Nephron (organoid): Measurements from ENCODE around the gene GPR65.
A peak's percentile ranks its signal among the peaks of the same experiment; 100 is the strongest.
"Not testable (repeated sequence)": the region's sequence is repeated elsewhere in the genome, so short reads cannot be mapped to it uniquely, and the experiment has no call there.

Experiments used
- H3K27ac Mint-ChIP-seq, 3 experiments: 2 replicates each; pipeline ENCODE4 v1.8.0; 2020; ENCODE audit warnings: mixed read lengths in 3 of 3, mild to moderate bottlenecking in 2 of 3, moderate library complexity in 1 of 3
- H3K27me3 Mint-ChIP-seq: 2 replicates; pipeline ENCODE4 v1.8.0; 2021; ENCODE audit warnings: low read depth, mild to moderate bottlenecking, moderate library complexity, mixed read lengths
- H3K36me3 Mint-ChIP-seq: 2 replicates; pipeline ENCODE4 v1.8.0; 2020; ENCODE audit warnings: low read depth, mixed read lengths
- H3K4me1 Mint-ChIP-seq: 2 replicates; pipeline ENCODE4 v1.8.0; 2020; ENCODE audit warnings: mixed read lengths
- H3K4me3 Mint-ChIP-seq, 3 experiments: 2 replicates each; pipeline ENCODE4 v1.8.0; 2020; ENCODE audit warnings: mild to moderate bottlenecking in 3 of 3, mixed read lengths in 3 of 3, moderate library complexity in 2 of 3
- H3K9me3 Mint-ChIP-seq: 2 replicates; pipeline ENCODE4 v1.8.0; 2020; ENCODE audit warnings: mixed read lengths
- CTCF ChIP-seq, 3 experiments: fragments of 200-600 bp; sonication (generic); IDR thresholded peaks; one replicate each; pipeline ENCODE4 v1.5.0; 2021; ENCODE audit warnings: antibody characterized with exemption in 3 of 3; ENCODE audit not compliant: unreplicated experiment in 3 of 3

GPR65 gene

GRCh38 chr14:88012495-88012894 lies 7.6 kb downstream of the GPR65 start:
- peaks cover 9% of the 10 kb centered on the region for H3K27me3 Mint-ChIP-seq

DNA sequence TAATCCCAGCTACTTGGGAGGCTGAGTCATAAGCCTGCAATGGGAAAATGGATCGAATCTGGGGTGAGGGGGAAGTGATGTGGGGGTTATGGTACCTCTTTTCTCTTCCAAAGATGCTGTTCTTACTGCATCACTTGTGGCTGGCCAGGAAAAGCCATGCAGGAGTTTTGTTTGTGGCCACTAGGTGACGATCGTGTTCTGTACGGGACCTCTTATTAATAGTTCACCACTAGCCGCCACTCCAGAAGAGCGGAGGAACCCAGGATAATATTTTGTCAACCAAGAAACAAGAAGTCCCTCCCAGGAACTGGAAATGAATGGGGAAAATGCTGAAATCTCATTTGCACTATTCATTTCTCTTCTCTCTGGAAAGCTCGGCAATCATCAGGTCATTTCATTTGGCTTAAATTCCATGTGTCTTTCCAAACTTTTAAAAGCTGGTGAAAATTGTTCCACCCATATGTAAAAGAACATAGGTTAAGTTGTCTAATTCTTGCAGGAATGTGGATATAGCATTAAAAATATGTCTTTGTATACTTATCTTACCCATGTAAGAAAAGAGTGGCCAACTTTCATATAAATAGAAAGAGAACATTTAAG lies 8.9 kb downstream of the GPR65 start:
- Mint-ChIP-seq H3K4me1 (no peaks in the 10 kb centered on the region), H3K4me3 (no peak overlapping the region), H3K36me3 (no peaks in the 10 kb centered on the region), H3K27ac (no peak overlapping the region), H3K27me3 (peaks cover 9% of the 10 kb centered on the region), H3K9me3 (no peaks in the 10 kb centered on the region)
- TF ChIP-seq CTCF (IDR thresholded peaks at IDR 0.05; ENCODE audit: unreplicated experiment in 3 of 3) = peak; percentile 90 to 93 (median 91)

More at GRCh38 chr14:88012495-88012894, 7.6 kb downstream of the GPR65 start:
- no peak for TF ChIP-seq CTCF (IDR thresholded peaks at IDR 0.05; ENCODE audit: unreplicated experiment in 3 of 3)
- H3K27ac Mint-ChIP-seq = no peak overlapping the region
- no peaks in the 10 kb centered on the region for H3K36me3 Mint-ChIP-seq
- no peaks in the 10 kb centered on the region for H3K4me1 Mint-ChIP-seq
- H3K9me3 Mint-ChIP-seq = no peaks in the 10 kb centered on the region
- H3K4me3 Mint-ChIP-seq = no peak overlapping the region

GRCh38 chr14:88016768-88017167 lies 11.8 kb downstream of the GPR65 start:
- Mint-ChIP-seq H3K4me1 (no peaks in the 10 kb centered on the region), H3K36me3 (no peaks in the 10 kb centered on the region), H3K27me3 (peaks cover 9% of the 10 kb centered on the region), H3K9me3 (no peaks in the 10 kb centered on the region), H3K4me3 (no peak overlapping the region), H3K27ac (no peak overlapping the region)
- TF ChIP-seq CTCF (IDR thresholded peaks at IDR 0.05; ENCODE audit: unreplicated experiment in 3 of 3) = no peak

DNA sequence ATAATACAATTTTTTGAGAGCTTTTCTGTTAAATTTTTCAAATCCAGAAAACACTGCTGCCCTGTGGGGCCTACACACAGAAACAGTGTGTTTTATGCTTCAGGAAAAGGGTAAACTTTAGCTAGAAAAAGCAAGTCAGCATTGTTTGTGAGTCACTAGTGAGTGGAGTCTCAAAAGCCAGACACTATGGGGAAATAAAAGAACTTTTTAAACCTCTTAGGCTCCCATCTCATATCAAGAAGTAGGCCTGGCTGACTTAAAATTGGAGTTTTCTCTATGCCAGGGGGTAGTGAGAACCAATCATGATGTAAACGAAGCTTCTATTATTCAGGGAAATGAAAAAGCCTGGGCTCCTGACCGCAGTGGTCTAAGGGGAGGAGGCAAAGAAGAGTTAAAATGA lies 12.6 kb downstream of the GPR65 start:
- no peaks in the 10 kb centered on the region for H3K36me3 Mint-ChIP-seq
- H3K9me3 Mint-ChIP-seq = no peaks in the 10 kb centered on the region
- no peak overlapping the region for H3K4me3 Mint-ChIP-seq
- H3K27ac Mint-ChIP-seq = no peak overlapping the region
- no peaks in the 10 kb centered on the region for H3K4me1 Mint-ChIP-seq
- TF ChIP-seq CTCF (IDR thresholded peaks at IDR 0.05; ENCODE audit: unreplicated experiment in 3 of 3) = no peak
- H3K27me3 Mint-ChIP-seq = peaks cover 9% of the 10 kb centered on the region

DNA sequence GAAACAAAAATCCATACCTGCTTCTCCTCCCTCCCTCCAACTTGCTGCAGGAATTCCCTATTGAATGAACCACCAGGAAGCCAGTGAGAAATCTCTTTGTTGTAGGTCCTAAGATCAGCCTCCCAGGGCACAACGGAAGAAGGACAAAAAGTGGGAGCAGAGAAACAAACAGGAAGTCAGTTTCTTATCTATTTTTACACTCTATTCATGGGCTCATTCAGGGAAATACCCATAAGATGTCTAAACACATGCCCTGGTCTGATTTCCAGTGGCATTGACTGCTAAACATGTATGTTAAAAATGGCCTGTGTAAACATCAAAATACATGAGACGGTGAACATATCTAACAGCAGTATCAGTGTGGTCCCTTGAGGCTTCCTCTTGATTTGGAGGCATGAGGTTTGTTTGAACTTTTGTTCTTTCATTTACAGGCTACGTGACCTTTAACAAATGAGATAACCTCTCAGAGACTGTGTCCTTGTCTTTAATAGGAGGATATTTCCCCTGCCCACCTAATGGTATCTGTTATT lies 18.8 kb downstream of the GPR65 start:
- no peaks in the 10 kb centered on the region for H3K27me3 Mint-ChIP-seq
- H3K4me3 Mint-ChIP-seq = no peak overlapping the region
- no peaks in the 10 kb centered on the region for H3K4me1 Mint-ChIP-seq
- H3K9me3 Mint-ChIP-seq = no peaks in the 10 kb centered on the region
- no peak for TF ChIP-seq CTCF (IDR thresholded peaks at IDR 0.05; ENCODE audit: unreplicated experiment in 3 of 3)
- H3K27ac Mint-ChIP-seq = no peak overlapping the region
- H3K36me3 Mint-ChIP-seq = no peaks in the 10 kb centered on the region

DNA sequence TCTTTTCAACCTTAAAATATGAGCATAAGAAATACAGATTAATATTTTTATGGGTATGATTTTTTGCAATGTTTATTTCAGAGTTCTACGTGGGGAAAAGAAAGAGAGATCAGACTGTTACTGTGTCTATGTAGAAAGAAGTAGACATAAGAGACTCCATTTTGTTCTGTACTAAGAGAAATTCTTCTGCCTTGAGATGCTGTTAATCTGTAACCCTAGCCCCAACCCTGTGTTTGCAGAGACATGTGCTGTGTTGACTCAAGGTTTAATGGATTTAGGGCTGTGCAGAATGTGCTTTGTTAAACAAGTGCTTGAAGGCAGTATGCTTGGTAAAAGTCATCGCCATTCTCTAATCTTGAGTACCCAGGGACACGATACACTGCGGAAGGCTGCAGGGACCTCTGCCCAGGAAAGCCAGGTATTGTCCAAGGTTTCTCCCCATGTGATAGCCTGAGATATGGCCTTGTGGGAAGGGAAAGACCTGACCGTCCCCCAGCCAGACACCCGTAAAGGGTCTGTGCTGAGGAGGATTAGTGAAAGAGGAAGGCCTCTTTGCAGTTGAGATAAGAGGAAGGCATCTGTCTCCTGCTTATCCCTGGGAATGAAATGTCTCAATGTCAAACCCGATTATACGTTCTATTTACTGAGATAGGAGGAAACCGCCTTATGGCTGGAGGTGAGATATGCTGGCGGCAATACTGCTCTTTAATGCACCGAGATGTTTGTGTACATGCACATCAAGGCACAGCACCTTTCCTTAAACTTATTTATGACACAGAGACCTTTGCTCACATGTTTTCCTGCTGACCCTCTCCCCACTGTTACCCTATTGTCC lies 19.5 kb downstream of the GPR65 start:
- not testable (repeated sequence) for H3K27me3 Mint-ChIP-seq, H3K9me3 Mint-ChIP-seq, H3K4me1 Mint-ChIP-seq, H3K4me3 Mint-ChIP-seq, H3K36me3 Mint-ChIP-seq
- H3K27ac Mint-ChIP-seq = peak overlapping the region in 1 of 3 experiments; percentile 25
